Colon (tissue), 2 donors: ENCODE measurements around the gene ZNF672.

ENCODE experiments used
- FAIRE-seq: peaks from 2 replicates; lab custom pipeline; 2012; peaks lifted over from hg19 to GRCh38; lab: Jason Lieb, UNC
- donor health status: control.
- donor health status: control.

Gene ZNF672

DNA sequence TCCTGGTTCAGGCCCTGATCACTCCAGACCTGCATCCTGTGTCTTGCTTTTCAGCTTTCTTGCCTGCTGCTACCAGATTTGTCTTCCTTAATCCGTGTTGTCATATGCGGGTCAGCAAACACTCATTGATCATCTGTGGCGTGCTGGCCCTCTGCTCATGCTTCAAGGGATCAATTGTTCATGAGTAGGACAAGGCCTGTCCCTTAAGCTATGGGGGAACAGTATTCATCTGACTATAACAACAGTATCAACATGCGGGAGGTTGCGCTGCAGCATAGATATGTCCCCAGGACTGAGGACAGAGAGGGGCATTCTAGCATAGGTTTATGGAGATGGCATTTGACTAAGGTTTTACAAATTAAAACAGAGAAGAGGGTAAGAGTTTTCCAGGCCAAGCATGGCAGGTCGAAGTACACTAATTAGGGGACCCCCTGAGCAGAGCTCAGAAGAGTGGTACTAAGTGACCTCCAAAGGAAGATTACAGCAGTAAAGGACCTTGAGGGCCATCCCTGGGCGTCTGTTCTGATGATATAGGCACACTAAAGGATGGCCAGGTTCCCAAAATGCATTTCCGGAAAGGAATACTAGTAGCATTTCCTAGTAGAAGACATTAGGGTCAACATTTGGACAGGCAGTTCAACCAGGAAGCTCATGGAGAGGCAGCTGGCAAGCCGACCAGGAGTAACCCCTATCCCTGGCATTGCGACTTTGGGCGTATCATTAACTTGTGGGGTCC is 811 bp upstream of the ZNF672 start:
- no peak for FAIRE-seq

GRCh38 chr1:248838357-248839167 is 538 bp downstream of the ZNF672 start:
- no peak for FAIRE-seq

GRCh38 chr1:248839168-248839555 is 1.1 kb downstream of the ZNF672 start:
- no peak for FAIRE-seq

DNA sequence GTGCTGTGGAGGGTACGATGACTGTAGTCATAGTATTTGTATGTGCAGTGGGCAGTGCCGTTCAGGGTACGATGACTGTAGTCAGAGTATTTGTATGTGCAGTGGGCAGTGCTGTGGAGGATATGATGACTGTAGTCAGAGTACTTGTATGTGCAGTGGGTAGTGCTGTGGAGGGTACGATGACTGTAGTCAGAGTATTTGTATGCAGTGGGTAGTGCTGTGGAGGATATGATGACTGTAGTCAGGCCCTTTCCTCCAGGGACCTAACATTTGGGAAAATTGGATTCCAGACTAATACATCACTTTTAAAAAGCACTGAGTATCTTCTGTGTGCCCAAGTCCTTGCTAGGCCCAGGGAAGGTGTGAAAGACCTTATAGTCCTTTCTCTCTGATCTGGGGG is 2.9 kb downstream of the ZNF672 start:
- FAIRE-seq, result no peak

DNA sequence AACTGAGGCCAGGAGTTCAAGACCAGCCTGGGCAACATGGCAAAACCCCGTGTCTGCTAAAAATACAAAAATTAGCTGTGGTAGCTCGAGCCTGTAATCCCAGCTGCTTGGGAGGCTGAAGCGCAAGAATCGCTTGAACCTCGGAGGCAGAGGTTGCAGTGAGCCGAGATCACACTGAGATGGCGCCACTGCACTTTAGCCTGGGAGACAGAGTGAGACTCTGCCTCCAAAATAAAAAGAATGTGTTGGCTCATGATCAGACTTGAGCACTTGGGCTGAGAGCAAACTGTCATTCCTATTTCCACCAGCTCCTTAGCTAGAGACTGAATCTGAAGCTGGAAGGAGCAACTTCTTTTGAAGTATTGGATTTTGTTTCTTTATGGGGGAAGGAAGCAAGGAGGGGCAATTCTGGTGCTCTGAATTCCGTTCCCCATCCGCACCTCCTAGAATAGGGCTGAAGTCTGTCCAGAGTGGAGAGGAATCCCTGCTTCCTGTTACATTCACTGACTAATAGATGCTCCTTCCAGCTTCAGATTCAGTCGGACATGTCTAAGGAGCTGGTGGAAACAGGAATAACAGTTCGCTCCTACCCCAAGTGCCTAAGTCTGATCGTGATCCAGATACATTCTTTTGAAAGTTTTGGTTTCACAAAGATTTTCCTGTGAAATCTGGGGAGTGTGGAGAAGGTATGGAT is 3.8 kb downstream of the ZNF672 start:
- FAIRE-seq, result no peak

DNA sequence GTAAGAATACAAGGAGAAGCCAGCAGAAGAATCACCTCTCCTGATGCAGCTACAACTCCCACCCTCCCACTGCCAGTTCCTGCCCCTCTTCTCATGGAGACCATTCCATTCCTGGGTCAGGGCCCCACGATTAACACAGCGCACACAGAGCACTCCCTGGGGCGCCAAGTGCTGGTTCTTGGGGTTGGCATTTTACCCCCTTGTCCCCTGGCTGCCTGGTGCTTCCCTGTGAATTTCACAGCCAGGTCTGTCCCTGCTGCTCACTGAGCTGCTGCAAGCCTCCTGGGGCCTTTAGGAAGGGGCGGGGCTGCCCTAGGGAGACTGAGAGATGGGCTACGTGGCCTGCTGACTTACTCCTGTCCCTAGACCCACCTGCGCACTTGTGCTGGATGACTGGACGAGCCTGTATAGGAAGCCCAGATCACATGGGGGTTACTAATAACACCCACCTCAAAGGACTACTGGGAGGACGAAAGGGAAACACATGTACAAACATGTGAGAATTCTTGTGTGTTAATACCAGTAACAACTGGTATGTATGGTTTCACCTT is 4.8 kb downstream of the ZNF672 start:
- no peak for FAIRE-seq

- no peak for FAIRE-seq
Measured at GRCh38 chr1:248843687-248844086, 5.7 kb downstream of the ZNF672 start.

GRCh38 chr1:248844526-248844925 is 6.5 kb downstream of the ZNF672 start:
- FAIRE-seq, result no peak

- FAIRE-seq, result no peak
Measured at GRCh38 chr1:248847181-248847955, 9.3 kb downstream of the ZNF672 start.

DNA sequence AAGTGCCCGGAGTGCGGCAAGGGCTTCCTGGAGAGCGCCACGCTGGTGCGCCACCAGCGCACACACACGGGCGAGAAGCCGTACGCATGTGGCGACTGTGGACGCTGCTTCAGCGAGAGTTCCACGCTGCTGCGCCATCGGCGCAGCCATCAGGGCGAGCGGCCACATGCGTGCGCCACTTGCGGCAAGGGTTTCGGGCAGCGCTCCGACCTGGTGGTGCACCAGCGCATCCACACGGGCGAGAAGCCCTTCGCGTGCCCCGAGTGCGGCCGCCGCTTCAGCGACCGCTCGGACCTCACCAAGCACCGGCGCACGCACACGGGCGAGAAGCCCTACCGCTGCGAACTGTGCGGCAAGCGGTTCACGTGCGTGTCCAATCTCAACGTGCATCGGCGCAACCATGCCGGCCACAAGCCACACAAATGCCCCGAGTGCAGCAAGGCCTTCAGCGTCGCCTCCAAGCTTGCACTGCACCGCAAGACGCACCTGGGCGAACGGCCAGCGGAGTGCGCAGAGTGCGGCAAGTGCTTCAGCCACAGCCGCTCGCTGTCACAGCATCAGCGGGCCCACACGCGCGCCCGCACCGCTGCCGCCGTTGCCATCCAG is 10.0 kb downstream of the ZNF672 start:
- FAIRE-seq, result no peak

GRCh38 chr1:248848602-248849001 is 10.6 kb downstream of the ZNF672 start:
- no peak for FAIRE-seq

DNA sequence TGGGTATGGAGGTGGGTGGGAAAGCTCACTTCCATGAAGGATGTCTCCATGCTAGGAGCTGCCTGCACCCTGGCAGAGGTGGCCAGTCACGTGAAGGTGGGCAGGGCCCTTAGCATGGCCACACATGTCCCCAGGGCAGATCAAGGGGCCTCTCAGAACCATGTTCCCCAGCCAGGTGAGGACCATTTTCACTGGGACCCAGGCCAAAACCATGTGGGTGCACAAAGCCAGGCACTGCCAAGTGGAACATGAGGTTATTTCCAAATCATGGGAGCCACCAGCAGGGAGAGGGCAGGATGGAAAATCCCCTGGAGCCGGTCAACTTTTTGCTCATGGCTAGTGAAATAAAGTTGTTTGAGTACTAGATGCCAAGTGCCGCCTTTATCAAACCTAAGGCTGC is 11.1 kb downstream of the ZNF672 start:
- no peak for FAIRE-seq

- FAIRE-seq, result no peak
Measured at GRCh38 chr1:248849637-248850036, 11.6 kb downstream of the ZNF672 start.

DNA sequence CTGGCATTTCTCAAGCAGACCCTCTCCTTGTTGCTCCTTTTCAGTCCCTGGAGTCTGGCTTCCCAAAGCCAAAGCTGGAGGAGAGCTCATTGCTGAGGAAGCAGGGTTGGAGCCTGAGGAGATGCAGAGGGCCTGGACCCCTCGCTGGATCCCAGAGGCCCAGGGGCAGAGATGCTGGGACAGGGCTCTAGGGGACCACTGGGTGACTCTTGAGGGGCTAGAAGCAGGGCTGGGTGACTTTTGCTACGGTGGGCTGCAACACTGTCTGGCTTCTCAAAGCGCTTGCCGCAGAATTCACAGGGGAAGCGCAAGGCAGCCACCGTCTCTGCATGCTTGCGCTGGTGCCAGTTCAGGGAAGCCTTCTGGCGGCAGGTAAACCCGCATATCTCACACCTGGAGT is 12.1 kb downstream of the ZNF672 start:
- FAIRE-seq, result no peak

GRCh38 chr1:248850536-248851251 is 12.7 kb downstream of the ZNF672 start:
- FAIRE-seq, result no peak

GRCh38 chr1:248851390-248851789 is 13.4 kb downstream of the ZNF672 start:
- no peak for FAIRE-seq

GRCh38 chr1:248852481-248853405 is 14.7 kb downstream of the ZNF672 start:
- FAIRE-seq, result no peak

- FAIRE-seq, result no peak
Measured at GRCh38 chr1:248853663-248854375, 15.8 kb downstream of the ZNF672 start.

- FAIRE-seq, result no peak
Measured at GRCh38 chr1:248855580-248855979, 17.6 kb downstream of the ZNF672 start.
